HK-2 (cell line): ENCODE data around the gene ITPKB.
"Not testable (repeated sequence)": the region's sequence is repeated elsewhere in the genome, so short reads cannot be mapped to it uniquely, and the experiment has no call there.

Experiments
- DNase-seq: peaks from one replicate; pipeline ENCODE4 v3.0.0-alpha.2; 2018; ENCODE audit not compliant: unreplicated experiment

ITPKB gene

DNA sequence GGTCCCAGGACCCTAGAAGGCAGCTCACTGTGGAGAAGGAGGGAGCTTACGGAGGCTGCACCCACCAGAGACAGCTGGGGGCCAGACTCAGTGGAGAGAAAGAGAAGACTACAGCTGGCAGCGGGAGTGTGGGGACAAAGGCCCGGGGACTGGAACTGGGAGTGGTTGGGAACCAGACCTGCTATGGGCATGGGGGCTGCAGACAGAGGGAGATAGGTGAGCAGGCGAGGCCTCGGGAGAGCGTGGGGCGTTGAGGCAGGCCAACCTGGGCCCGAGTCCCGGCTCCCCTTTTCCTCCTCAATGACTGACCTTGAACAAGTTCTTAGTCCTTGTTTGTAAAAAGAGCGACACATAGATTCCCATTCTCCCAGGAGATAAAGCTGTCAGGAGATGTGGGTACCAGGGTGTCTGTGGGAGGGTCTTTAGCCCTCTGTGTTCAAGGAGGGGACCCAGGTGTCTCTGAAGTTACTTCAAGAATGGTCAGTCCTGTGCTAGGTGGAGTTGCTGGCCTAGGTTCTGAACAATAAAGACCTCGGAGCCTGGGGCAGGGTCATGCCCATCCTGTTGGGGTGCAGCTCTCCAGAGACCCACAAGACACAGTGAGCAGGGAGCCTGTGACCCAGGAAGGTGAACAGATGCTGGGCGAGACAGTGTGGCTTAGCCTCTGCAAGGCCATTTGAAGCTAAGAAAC lies 87.9 kb downstream of the ITPKB start:
- no peak for DNase-seq

DNA sequence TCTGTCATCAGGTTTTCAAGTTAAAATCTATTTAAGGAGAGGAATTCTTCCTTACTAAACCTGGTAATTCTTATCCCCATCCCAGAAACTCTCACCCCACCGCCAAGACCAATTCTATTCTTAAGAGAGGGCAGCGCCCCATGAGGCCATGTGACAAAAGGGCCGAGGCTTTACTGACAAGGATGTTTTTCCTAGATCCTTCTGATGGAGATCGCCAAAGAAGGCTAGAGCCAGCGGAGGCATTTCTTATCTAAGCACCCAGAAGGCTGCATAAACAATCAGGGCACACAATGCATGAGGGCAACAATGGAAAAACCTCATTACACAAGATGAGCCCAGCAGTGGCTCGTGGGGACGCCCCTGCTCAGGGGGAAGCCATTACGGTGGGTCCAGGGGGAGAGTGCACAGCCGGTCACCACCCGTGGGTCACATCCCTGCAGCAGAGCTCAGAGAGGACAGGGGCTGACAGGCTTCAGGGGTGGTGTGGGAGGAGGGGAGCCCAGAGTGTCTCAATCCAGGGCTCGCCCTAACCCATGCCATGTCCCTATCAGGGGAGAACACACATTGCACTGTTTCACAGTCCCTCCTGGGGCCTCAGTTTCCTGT lies 88.7 kb downstream of the ITPKB start:
- DNase-seq = no peak

DNA sequence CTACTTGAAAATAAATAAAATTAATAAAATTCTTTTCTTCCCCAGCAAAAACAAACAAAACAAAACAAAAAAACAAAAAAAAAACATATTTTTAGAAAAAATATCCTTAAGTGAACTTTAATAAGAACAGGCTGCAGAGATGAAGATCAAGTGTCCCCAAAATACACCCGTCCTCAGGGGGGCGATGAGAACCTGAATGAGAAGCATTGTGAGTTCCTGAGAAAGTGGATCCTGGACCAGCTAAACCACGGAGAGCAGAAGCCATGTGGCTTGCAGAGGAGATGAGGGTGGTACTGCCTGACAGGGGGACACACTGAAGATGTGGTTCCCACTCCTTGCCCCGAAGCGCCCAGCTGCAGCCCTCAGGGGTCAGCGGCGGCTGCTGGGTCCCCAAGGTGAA lies 89.3 kb downstream of the ITPKB start:
- no peak for DNase-seq

DNA sequence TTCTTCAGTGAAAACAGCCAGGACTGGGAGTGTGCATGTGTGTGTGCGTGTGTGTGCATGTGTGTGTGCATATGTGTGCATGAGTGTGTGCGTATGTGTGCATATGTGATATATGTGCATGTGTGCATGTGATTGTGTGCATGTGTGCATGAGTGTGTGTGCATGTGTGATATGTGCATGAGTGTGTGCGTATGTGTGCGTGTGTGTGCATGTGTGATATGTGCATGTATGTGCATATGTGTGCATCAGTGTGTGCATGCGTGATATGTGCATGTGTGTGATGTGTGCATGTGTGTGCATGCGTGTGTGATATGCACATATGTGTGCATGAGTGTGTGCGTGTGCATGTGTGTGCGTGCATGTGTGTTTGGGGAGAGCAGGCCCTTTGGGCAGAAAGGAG lies 89.8 kb downstream of the ITPKB start:
- no peak for DNase-seq

DNA sequence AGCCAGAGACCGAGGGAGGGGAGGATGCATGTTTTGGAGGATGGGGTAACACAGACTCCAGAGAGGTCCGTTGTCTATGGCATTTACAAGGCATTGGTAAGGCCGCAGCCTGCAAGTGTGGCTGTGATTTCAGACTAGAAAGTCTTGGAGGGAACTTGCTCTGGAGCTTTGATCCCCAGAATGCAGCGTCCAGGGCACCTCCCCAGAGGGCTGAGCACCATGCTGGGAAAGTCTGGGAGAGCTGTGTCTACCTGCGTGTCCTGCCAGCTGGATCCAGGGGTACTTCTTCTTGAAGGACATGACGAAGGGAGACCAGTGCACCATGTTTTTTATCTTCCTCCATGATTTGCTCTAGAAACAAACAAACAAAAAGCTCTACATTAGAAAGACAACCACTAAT lies 90.7 kb downstream of the ITPKB start:
- DNase-seq = no peak

DNA sequence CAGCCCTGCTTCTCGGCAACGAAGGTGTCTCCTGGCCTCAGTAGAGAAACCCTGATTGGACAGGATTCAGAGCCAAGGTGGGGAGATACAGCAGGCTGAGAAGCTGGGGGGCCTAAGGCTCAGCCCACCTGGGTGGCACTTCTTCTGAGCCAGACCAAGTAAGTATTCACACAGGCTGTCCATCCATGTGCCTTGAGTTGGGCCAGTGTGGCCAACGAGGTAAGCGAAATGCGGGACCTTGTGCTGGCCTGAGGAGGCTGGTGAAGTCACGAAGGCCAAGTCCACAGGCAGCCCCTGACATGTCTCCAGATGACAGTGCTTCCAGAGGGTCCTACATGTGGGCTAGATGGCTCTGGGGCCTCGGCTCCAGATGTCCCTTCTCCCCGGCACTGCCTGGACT lies 91.4 kb downstream of the ITPKB start:
- no peak for DNase-seq

DNA sequence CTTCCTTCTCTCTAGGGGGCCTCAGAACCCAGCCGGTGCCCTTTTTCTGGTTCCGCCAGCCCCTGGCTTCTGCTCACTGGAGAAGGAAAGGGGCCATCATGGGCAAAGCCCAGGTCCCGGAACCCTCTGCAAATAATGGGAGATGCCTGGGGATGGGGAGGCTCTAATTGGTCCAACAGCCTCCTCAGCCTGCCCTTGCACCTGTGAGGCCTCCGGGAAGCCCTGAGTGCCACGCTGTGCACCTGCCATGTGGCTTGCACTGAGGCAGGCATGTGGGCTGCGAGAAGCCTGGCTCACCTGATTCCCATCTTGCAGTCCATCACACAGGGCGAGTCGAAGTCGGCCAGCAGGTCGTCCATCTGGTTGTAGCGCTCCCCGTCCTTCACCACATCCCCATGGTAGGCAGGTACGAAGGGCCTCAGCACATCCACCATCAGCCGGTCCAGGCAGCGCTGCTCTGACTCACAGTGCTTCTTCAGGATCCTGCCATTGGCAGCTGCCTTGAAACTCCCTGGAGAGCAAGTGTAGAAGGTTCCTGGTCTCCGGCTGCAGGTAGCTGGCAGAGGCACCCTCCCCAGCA lies 92.1 kb downstream of the ITPKB start:
- no peak for DNase-seq

DNA sequence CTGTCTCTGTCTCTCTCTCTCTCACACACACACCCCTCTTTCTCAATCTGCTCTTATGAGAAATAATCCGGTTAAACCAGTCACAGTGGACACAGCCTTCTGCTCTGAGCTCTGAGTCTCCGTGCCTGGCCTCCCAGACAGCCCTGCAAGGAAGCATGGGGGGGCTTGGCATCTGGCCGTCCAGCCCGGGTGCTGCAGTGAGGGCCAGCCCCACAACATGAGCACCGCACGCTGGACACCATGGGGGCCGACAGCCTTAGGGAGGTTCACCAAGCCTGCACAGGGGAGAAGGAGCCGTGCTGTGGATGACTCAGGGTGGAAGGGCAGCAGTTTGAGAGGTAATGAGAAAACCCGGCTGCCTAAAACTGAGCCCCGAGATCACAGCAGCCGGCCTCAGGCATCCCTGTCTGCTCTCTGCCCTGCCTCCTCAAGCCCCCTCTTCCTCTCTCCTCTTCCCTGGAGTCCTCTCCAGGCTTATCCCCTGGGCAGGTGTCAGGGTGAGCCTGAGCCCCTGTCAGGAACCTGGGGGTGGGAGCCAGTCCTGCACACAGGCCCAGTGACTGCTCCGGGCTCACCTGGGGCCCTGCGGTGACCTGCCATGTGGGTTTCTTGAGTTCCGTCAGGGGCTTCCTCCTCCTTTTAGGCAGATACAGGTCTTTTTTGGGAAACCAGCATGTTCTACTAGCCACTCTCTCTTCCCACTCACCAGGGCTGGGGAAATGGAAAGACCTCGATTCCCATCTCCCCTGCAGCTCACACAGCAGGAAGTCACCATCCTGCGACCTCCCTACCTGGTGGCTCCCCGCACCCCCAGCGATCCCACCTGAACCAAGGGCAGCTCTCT lies 92.8 kb downstream of the ITPKB start:
- no peak for DNase-seq

DNA sequence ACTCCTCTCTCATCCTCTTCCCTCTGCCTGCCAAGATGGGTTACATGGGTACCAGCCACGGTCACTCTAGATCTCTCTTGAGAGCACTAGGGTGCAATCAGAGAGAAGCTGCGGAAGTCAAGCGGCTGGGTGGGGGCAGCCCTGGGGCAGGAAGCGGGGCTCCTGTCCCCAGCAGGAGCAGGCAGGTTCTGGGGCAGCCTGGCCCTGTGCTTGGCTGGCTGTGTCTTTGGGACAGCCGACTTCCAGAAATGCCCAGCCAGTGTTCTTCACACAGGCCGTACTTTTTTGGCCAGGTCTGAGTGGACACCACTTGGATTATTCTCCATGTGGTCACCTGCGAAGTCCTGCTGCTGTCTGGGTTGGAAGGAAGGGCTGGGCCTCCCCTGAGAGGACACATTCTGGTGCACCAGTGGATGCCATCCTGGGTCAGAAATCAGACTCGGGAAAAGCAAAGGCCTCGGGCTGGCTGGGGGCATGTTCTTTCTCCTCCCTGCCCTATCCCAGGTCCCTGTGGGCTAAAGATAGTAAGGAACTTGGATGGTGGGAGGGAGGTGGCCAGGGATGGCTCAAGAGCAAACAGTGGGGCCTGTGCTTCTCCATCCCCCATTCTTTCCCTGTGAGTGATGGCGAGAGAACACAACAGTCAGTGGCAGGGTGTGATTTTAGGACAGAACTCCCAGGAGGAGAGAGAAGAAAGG lies 93.7 kb downstream of the ITPKB start:
- no peak for DNase-seq

DNA sequence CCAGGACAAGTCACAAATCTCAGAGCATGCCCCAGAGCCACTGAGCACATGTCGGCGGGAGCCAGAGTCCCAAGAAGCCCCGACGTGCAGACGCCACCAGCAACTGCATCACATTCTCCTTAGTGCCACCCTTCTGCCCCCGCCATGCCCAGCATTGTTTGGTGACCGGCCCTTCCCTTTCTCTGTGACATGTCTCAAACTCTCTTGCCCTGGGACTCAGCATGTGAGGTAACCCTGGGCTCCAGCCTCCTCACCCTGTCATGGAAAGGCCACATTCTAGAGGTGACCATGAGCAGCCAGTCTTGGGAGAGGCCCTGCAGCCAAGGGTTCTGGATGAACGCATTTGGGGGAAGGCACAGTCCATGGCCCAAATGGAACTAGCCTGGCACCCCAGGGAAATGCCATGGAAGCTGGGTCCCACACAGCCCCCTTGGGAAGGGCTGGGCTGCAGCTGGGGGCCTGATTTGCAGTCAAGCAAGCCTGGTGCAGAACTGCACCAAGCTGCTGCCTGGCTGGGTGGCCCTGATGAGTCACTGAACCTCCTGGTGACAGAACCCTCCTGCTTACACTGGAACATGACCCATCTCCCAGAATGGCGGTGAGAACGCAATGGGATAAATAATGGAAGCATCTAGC lies 94.4 kb downstream of the ITPKB start:
- DNase-seq = no peak

DNA sequence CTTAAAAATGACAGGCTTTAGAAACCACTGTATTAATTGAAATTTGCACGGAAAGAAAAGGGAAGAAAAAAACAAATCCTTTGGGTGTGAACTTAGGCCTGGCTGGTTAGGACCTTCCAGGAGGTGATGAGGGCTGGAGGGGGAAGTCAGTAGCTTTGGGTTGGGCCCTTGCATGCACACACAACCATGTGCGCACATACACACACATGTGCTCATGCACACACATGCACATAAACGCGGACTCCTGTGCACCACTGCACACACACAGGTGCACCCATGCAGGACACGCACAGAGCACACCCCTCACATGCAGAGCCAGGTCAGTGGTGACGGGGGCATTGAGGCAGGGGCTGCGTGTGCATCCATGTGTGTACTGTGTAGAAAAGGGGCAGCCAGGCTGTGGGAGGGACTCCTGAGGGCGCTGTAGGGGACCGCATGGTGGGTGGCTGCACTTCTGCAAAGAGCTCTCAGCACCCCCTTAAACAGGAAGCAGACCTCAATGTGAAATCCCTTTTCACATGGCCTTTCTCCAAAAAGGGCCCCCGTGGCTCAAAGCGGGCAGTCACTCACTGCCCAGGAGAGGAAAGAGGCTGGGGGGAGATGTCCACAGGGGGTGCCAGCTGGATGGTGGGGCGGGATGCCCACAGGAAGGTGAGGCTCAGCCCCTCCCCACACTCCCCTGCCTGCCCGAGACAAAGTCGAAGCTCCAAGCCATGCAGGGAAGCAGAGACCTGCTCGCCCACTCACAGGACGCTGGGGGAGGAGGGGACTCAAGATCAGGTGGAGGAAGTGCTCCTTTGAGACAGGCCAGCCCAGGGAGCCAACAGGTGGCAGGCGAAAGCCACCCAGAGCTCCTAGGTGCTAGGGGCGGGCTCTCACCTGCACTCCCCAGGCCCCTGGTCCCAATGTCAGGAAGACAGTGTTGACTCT lies 95.2 kb downstream of the ITPKB start:
- DNase-seq = no peak

DNA sequence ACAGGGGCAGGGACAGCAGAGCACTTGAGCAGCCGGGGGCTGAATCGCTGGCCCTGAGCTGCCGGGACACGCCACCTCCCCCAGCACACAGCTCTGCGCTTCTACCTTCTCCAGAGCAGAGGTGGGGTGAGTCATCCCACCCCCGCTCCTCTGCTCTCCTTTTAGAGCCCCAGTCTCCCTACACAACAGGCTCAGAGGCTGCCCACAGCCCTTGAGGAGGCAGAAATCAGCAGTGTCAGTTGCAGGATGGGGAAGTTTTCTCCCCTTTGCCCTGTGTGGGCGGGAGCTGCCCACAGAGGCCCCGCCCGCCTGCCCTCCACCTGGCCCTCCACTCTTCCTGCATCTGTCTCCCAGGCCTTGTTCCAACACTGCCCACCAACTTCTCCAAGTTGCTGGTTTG lies 95.9 kb downstream of the ITPKB start:
- peak; percentile 79 for DNase-seq

DNA sequence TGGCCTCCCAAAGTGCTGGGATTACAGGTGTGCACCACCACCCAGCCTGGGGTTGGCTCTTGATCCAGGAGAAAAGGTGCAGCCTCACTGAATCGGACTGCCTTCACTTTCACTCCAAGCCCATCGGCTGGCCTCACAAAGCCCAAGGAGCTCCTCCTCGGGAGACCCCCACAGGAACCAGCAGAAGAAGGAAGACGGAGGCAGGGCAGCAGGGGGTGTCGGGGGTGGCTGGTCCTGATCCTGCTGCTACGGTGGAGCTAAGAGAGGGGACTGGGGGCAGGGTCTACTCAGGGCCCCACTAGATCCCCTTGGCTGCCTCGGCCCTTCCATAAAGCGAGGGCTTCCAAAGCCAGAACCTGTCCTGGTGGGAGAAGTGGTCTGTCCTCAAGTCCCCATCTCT lies 96.7 kb downstream of the ITPKB start:
- DNase-seq = no peak

DNA sequence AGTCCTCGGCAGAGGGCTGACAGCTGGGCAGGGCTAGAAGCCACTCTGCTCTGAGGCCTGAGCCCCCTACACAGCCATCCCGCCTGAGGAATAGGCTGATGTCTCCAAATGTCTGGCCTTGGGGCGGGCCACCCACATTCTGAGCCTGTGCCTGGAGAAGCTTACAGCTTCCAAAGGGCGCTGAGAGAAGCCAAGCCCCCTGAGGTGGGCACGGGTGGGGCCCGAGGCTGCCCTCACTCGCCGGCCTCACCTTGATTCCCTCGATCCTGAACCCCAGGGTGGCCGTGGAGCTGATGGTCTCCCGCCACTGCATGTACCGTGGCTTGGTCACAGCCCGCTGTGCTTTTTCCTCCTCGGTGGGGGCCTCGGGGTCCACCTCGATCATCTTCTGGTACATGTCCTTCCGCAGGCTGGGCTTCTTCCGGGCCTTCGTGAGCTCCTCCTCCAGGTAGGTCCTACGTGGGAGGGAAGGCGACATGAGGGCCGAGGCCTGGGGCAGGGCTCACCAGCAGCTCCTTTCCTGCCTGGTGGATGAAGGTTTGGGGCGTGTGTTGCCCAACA lies 97.3 kb downstream of the ITPKB start:
- DNase-seq = no peak

DNA sequence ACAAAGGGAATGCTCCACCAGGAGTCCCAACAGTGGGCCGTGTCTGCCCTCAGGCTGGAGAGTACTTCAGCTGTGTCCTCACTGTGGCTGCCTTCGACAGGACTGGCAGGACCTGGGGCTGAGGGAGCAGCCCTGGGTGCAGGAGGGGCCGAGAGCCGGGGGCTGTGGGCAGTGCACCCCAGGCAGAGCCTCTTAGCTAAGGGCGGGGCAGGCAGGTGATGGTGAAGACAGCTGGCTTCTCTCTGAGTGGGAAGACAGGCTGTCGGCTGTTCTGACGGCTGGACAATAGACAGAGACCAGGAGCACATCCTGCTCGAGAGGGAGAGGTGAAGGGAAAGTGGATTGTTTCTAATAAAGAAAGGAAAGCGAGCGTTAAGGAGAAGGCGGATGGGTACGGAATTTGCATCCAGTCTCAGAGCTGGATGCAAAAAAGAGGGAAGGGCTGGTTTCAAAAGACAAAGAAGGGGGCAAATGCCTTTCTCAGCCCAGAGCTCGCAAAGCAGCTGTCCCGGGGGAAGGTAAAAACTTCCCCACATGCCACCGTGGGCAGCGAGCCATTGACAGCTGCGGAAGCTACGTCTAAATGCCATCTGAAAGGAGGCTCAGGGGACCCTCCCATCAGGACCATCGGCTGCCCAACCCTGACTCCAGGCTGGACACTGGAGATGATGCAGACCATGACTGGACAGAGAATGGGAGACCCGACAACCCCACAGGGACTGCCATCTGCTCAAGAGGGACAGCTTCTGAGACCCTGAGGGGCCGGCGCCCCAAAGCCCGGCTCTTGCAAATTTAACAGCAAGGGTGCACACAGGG lies 98.6 kb downstream of the ITPKB start:
- no peak for DNase-seq

DNA sequence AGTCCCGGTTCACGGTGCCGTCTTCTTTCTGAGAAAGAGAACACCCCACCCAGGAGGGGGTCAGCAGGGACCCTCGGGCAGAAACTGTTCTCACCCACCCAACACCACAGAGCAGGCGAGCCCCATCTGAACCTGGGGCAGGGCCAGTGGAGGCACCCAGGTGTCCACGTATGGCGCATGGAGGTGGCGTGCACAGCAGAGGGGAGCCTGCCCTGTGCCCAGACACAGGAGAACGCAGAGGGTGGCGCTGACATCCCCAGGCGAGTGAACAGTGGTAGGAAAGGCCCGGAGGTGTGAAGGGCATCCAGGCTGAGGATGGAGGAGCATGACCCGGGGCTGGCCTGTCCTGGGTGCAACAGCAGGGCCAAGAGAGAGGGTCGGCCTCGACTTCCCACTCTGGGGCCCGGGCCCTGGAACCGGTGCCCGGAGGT lies 99.4 kb downstream of the ITPKB start:
- DNase-seq = no peak

DNA sequence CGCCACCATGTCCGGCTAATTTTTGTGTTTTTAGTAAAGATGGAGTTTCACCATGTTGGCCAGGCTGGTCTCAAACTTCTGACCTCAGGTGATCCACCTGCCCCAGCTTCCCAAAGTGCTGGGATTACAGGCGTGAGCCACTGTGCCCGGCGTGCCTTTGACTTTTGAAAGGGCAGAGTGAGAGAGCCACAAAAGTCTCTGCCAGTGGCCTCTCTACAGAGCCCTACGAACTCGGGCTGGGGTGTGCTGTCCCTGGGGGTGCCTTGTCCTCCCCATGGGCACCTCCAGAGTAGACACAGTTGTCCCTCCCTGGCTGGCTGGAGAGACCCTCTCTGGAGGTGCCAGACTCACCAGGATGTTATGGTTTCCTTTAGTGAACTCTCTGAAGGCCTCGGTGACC lies 99.9 kb downstream of the ITPKB start:
- DNase-seq = not testable (repeated sequence)

DNA sequence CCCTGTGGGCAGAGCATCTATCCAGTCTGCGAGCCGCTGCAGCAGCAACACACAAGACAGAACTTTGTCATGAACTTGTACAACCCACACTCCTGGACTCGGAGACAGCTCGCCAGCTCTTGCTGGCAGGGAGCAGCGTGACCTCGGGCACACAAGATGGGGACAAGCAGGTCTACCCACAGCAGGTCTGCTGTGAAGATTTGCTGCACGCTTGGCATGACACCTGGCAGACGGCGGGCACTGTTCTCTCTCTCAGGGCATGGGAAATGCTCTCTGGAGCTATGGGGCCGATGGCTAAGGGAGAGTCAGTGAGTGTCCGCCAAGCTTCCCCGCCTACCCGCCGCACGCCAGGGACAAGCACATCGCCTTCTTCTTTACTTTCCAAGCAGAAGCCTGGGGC lies 100.5 kb downstream of the ITPKB start:
- no peak for DNase-seq

DNA sequence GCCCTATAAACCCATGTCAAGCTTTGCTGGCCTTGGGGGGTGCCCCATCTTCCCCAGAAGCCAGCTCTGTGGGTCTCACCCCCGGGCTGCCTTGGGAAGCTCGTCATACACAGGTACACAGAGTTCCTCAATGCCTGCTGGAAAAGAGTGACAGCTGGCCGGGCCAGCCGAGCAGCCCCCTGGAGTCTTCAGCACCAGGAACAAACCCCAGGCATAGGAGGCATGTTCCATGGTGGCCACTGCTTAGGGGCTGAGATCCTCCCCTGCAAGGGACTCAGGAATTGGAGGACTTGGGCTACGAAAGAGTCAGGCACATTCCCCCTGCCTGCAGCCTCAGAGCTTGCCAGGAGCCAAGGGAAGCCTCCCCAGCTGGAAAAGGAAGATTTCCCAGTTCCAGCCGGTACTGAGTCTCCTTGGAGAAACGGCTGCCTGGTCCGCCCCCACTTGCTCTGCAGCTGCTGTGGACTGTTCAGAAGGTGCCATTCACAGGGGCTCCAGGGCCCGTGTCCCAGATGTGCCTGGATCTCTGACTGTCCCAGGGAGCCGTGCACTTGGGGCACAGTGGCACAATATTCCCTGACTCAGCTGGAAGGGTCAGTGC lies 101.0 kb downstream of the ITPKB start:
- DNase-seq = no peak
